K562 (cell line): ENCODE measurements around the gene NDUFB10. TPM values are rescaled to one million over a fixed set of nuclear protein-coding genes. Genes with fewer than 3 reads are reported as not detected.

Experiments
- ARNT ChIP-seq, 2 experiments: fragments of 450-650 bp; IDR thresholded peaks; 2 replicates each; pipeline ENCODE4 v1.6.1; 2016; ENCODE audit warnings: mild to moderate bottlenecking in 1 of 2
- BDP1 ChIP-seq: IDR thresholded peaks from 3 replicates; pipeline ENCODE4 v1.6.1; 2011; ENCODE audit not compliant: insufficient read length, insufficient read depth
- BMI1 ChIP-seq: fragments of 150-350 bp; IDR thresholded peaks from 2 replicates; pipeline ENCODE4 v1.6.1; 2014; ENCODE audit warnings: low read length
- CREM ChIP-seq: IDR thresholded peaks from 2 replicates; pipeline ENCODE4 v1.6.1; 2014; ENCODE audit warnings: antibody characterized with exemption, low read depth
- DACH1 ChIP-seq: fragments of 450-650 bp; IDR thresholded peaks from 2 replicates; pipeline ENCODE4 v1.6.1; 2018; ENCODE audit not compliant: partially characterized antibody
- DIDO1 ChIP-seq: fragments of 450-650 bp; IDR thresholded peaks from 2 replicates; pipeline ENCODE4 v1.6.1; 2016; ENCODE audit warnings: low read depth, missing biosample characterization, missing genetic modification characterization
- ETV5 ChIP-seq: sonication (generic); formaldehyde crosslinking; IDR thresholded peaks from 2 replicates; pipeline ENCODE4 v1.4.0; 2020; ENCODE audit warnings: low read depth, mild to moderate bottlenecking, missing genetic modification reagents
- IFI16 ChIP-seq: fragments of 250-450 bp; sonication (Bioruptor Pico); IDR thresholded peaks from 2 replicates; pipeline ENCODE4 v2.1.2; 2022; ENCODE audit warnings: mild to moderate bottlenecking, inconsistent platforms
- MYBL2 ChIP-seq, 2 experiments: fragments of 450-650 bp in 1 of 2; sonication (generic) in 1 of 2; formaldehyde crosslinking in 1 of 2; IDR thresholded peaks; 2 replicates each; pipeline versions ENCODE4 v1.6.1 to v1.8.1; 2017 to 2022; ENCODE audit warnings: borderline replicate concordance in 1 of 2, inconsistent platforms in 1 of 2, low read depth in 1 of 2, mild to moderate bottlenecking in 1 of 2, missing genetic modification reagents in 1 of 2, moderate library complexity in 1 of 2
- NFIX ChIP-seq: fragments of 250-450 bp; sonication (Bioruptor Pico); IDR thresholded peaks from 2 replicates; pipeline ENCODE4 v1.4.0; 2020; ENCODE audit warnings: low read depth, mild to moderate bottlenecking, moderate library complexity
- PCBP2 ChIP-seq: fragments of 200-400 bp; formaldehyde crosslinking; IDR thresholded peaks from 2 replicates; pipeline ENCODE4 v1.6.1; 2018; ENCODE audit warnings: low read length, low read depth, mild to moderate bottlenecking, moderate library complexity; ENCODE audit not compliant: poor library complexity, severe bottlenecking
- TARDBP ChIP-seq: fragments of 450-650 bp; IDR thresholded peaks from 2 replicates; pipeline ENCODE4 v1.6.1; 2016
- ZBED1 ChIP-seq: IDR thresholded peaks from 2 replicates; pipeline ENCODE4 v1.6.1; 2014
- ZNF24 ChIP-seq: fragments of 450-650 bp; IDR thresholded peaks from 2 replicates; pipeline ENCODE4 v1.6.1; 2016
- polyA plus RNA-seq, 8 experiments: library from polyadenylated mRNA; depleted of rRNA in 4 of 8; stranded (reverse) in 5 of 8; unstranded in 3 of 8; fragments of >200 nt; fragmentation: Nextera tagmentation in 2 of 8; fragmentation: Illumina TruSeq in 1 of 8; extraction: Ambion mirVana in 2 of 8; extraction: Trizol in 1 of 8; gene quantifications; 2 replicates each; pipeline versions ENCODE4 v1.2.1 to v1.2.3, GENCODE V29; 2011 to 2014; ENCODE audit warnings: inconsistent platforms in 1 of 8, missing spikeins in 1 of 8
- total RNA-seq, 7 experiments: library from RNA; depleted of rRNA in 6 of 7; stranded (reverse); fragments of >200 nt in 6 of 7; fragmentation: Illumina TruSeq in 2 of 7; extraction: Trizol in 2 of 7; gene quantifications; 2 replicates each; pipeline versions ENCODE4 v1.2.1 to v1.2.3, GENCODE V29; 2011 to 2021; ENCODE audit warnings: low replicate concordance in 1 of 7
- TF ChIP-seq, protein P1 (sequence below): fragments of 250-450 bp; sonication (Bioruptor Pico); IDR thresholded peaks from 2 replicates; pipeline ENCODE4 v1.6.1; 2021; ENCODE audit warnings: mild to moderate bottlenecking
- TF ChIP-seq, protein P2 (sequence below): fragments of 450-650 bp; IDR thresholded peaks from 2 replicates; pipeline ENCODE4 v1.6.1; 2017; ENCODE audit warnings: antibody characterized with exemption
- TF ChIP-seq, protein P3 (sequence below), 2 experiments: fragments of 450-650 bp in 1 of 2; sonication (generic) in 1 of 2; formaldehyde crosslinking; conservative IDR thresholded peaks; 2 replicates each; pipeline versions ENCODE4 v1.4.0 to v1.8.1; 2020 to 2022; ENCODE audit warnings: mild to moderate bottlenecking in 1 of 2, missing genetic modification reagents in 1 of 2
- TF ChIP-seq, protein P4 (sequence below): fragments of 200-400 bp; formaldehyde crosslinking; IDR thresholded peaks from 2 replicates; pipeline ENCODE4 v1.6.1; 2017; ENCODE audit warnings: mild to moderate bottlenecking, low read depth, low read length, moderate library complexity
- TF ChIP-seq, protein P5 (sequence below): fragments of 250-450 bp; sonication (Bioruptor Pico); IDR thresholded peaks from 2 replicates; pipeline ENCODE4 v1.8.0; 2022; ENCODE audit warnings: moderate library complexity, mild to moderate bottlenecking, inconsistent platforms
- TF ChIP-seq, protein P6 (sequence below): sonication (generic); formaldehyde crosslinking; IDR thresholded peaks from 2 replicates; pipeline ENCODE4 v1.8.0; 2022; ENCODE audit warnings: missing genetic modification reagents, mild to moderate bottlenecking, moderate library complexity, borderline replicate concordance

The NDUFB10 gene
- total and polyA plus RNA-seq, 9 of the 15 experiments (the other 6 are each of a cell fraction or from before 2014, with no cell fraction given), result 69.3 to 527 (median 161) TPM

DNA sequence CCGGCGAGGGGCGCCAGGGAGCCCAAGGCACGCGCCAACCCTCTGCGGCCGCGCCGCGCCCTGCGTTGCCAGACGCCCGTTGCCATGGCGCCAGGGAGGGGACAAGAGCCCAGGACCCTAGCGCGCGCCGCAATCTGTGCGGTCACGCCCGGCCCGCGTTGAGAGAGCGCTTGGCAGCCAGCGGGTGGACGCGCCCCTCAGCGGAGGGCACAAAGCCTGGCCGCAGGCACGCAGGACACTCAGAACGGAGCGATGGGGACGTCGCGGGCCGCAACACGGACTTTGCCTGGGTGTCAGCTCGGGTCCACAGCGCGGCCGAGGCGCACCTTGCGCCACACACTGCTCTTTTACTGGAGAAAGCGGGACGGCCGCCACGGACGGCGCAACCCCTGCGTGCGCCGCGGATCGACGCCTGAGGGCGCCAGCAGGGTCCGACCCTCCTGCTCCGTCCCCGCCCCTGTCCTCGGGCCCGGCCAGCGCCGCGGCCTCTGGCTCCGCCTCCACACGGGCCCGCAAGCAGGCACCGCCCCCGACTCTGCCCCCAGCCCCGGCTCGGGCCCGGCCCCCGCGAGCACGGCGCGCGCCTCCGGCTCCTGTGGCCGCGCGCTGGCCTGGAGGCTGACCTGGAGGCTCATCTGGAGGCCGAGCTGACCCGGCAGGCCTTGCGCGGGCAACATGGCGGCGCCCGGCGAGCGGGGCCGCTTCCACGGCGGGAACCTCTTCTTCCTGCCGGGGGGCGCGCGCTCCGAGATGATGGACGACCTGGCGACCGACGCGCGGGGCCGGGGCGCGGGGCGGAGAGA lies 24.4 kb downstream of the NDUFB10 start, which contains the start of gene GFER (continued):
- TF ChIP-seq, protein P1, sequence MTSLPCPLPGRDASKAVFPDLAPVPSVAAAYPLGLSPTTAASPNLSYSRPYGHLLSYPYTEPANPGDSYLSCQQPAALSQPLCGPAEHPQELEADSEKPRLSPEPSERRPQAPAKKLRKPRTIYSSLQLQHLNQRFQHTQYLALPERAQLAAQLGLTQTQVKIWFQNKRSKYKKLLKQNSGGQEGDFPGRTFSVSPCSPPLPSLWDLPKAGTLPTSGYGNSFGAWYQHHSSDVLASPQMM (CRISPR knock-in tag), result no peak
- TF ChIP-seq, protein P2, sequence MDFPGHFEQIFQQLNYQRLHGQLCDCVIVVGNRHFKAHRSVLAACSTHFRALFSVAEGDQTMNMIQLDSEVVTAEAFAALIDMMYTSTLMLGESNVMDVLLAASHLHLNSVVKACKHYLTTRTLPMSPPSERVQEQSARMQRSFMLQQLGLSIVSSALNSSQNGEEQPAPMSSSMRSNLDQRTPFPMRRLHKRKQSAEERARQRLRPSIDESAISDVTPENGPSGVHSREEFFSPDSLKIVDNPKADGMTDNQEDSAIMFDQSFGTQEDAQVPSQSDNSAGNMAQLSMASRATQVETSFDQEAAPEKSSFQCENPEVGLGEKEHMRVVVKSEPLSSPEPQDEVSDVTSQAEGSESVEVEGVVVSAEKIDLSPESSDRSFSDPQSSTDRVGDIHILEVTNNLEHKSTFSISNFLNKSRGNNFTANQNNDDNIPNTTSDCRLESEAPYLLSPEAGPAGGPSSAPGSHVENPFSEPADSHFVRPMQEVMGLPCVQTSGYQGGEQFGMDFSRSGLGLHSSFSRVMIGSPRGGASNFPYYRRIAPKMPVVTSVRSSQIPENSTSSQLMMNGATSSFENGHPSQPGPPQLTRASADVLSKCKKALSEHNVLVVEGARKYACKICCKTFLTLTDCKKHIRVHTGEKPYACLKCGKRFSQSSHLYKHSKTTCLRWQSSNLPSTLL, result no peak
- TF ChIP-seq CREM (peak; percentile 39), ARNT (IDR thresholded peaks at IDR 0.05) (no peak), MYBL2 (IDR thresholded peaks at IDR 0.05; ENCODE audit: low read depth) (no peak), MYBL2 (CRISPR knock-in tag; IDR thresholded peaks at IDR 0.05; ENCODE audit: borderline replicate concordance) (no peak), ZBED1 (no peak), ZNF24 (peak; percentile 65), IFI16 (CRISPR knock-in tag) (no peak), BMI1 (peak; percentile 54; the same call in 1 of the 2 replicates), ETV5 (CRISPR knock-in tag) (no peak), NFIX (CRISPR knock-in tag) (no peak), TARDBP (no peak; the same call in none of the 2 replicates), DIDO1 (tag) (no peak), DACH1 (no peak), PCBP2 (no peak), BDP1 (no peak)
- TF ChIP-seq, protein P3, sequence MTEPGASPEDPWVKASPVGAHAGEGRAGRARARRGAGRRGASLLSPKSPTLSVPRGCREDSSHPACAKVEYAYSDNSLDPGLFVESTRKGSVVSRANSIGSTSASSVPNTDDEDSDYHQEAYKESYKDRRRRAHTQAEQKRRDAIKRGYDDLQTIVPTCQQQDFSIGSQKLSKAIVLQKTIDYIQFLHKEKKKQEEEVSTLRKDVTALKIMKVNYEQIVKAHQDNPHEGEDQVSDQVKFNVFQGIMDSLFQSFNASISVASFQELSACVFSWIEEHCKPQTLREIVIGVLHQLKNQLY (CRISPR knock-in tag; conservative IDR thresholded peaks at IDR 0.05), result 0 out of 4 replicates have a peak, but pooled peaks of 1 of the 2 experiments have one; percentile 40
- TF ChIP-seq, protein P4, sequence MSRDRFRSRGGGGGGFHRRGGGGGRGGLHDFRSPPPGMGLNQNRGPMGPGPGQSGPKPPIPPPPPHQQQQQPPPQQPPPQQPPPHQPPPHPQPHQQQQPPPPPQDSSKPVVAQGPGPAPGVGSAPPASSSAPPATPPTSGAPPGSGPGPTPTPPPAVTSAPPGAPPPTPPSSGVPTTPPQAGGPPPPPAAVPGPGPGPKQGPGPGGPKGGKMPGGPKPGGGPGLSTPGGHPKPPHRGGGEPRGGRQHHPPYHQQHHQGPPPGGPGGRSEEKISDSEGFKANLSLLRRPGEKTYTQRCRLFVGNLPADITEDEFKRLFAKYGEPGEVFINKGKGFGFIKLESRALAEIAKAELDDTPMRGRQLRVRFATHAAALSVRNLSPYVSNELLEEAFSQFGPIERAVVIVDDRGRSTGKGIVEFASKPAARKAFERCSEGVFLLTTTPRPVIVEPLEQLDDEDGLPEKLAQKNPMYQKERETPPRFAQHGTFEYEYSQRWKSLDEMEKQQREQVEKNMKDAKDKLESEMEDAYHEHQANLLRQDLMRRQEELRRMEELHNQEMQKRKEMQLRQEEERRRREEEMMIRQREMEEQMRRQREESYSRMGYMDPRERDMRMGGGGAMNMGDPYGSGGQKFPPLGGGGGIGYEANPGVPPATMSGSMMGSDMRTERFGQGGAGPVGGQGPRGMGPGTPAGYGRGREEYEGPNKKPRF, result no peak
- TF ChIP-seq, protein P5, sequence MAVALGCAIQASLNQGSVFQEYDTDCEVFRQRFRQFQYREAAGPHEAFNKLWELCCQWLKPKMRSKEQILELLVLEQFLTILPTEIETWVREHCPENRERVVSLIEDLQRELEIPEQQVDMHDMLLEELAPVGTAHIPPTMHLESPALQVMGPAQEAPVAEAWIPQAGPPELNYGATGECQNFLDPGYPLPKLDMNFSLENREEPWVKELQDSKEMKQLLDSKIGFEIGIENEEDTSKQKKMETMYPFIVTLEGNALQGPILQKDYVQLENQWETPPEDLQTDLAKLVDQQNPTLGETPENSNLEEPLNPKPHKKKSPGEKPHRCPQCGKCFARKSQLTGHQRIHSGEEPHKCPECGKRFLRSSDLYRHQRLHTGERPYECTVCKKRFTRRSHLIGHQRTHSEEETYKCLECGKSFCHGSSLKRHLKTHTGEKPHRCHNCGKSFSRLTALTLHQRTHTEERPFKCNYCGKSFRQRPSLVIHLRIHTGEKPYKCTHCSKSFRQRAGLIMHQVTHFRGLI, result no peak
- TF ChIP-seq, protein P6, sequence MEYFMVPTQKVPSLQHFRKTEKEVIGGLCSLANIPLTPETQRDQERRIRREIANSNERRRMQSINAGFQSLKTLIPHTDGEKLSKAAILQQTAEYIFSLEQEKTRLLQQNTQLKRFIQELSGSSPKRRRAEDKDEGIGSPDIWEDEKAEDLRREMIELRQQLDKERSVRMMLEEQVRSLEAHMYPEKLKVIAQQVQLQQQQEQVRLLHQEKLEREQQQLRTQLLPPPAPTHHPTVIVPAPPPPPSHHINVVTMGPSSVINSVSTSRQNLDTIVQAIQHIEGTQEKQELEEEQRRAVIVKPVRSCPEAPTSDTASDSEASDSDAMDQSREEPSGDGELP (CRISPR knock-in tag), result peak; percentile 78
